GM23248 (cell line): ENCODE data around the gene COPS2. TPM values are rescaled to one million over a fixed set of nuclear protein-coding genes. Genes with fewer than 3 reads are reported as not detected.
"Not testable (repeated sequence)": the region's sequence is repeated elsewhere in the genome, so short reads cannot be mapped to it uniquely, and the experiment has no call there.

ENCODE experiments used
- DNase-seq: peaks from one replicate; pipeline ENCODE4 v3.0.0-alpha.2; 2015
- H2AFZ ChIP-seq: fragments of 200-600 bp; sonication (generic); 2 replicates; pipeline ENCODE4 v1.6.1; 2016; ENCODE audit warnings: antibody characterized with exemption
- H3F3A ChIP-seq: fragments of 200-600 bp; sonication (generic); 2 replicates; pipeline ENCODE4 v1.6.1; 2016; ENCODE audit warnings: mild to moderate bottlenecking, antibody characterized with exemption, mixed run types; ENCODE audit not compliant: insufficient read depth
- H3K27ac ChIP-seq: fragments of 200-600 bp; sonication (generic); 2 replicates; pipeline ENCODE4 v1.5.1; 2016; ENCODE audit warnings: mild to moderate bottlenecking
- H3K27me3 ChIP-seq: fragments of 200-600 bp; sonication (generic); replicated peaks from 2 replicates; pipeline ENCODE4 v1.6.1; 2016; ENCODE audit warnings: mild to moderate bottlenecking; ENCODE audit not compliant: insufficient read depth
- H3K36me3 ChIP-seq: fragments of 200-600 bp; sonication (generic); 2 replicates; pipeline ENCODE4 v1.6.1; 2016; ENCODE audit warnings: low read depth, mild to moderate bottlenecking
- H3K4me1 ChIP-seq: fragments of 200-600 bp; sonication (generic); 2 replicates; pipeline ENCODE4 v1.6.1; 2016; ENCODE audit warnings: mild to moderate bottlenecking; ENCODE audit not compliant: insufficient read depth
- H3K4me2 ChIP-seq: fragments of 200-600 bp; sonication (generic); one replicate; pipeline ENCODE4 v1.6.1; 2016; ENCODE audit warnings: mild to moderate bottlenecking; ENCODE audit not compliant: unreplicated experiment
- H3K4me3 ChIP-seq: fragments of 200-600 bp; sonication (generic); 2 replicates; pipeline ENCODE4 v1.5.1; 2016; ENCODE audit warnings: mild to moderate bottlenecking
- H3K79me2 ChIP-seq: fragments of 200-600 bp; sonication (generic); 2 replicates; pipeline ENCODE4 v1.6.1; 2016; ENCODE audit warnings: mild to moderate bottlenecking; ENCODE audit not compliant: insufficient read depth
- H3K9ac ChIP-seq: fragments of 200-600 bp; sonication (generic); 2 replicates; pipeline ENCODE4 v1.6.1; 2016; ENCODE audit warnings: mild to moderate bottlenecking
- H3K9me2 ChIP-seq: fragments of 200-600 bp; sonication (generic); 2 replicates; pipeline ENCODE4 v1.6.1; 2016; ENCODE audit warnings: mixed run types, mild to moderate bottlenecking, moderate library complexity; ENCODE audit not compliant: insufficient read depth
- H3K9me3 ChIP-seq: fragments of 200-600 bp; sonication (generic); one replicate; pipeline ENCODE4 v1.6.1; 2017; ENCODE audit warnings: low read depth
- H4K20me1 ChIP-seq: fragments of 200-600 bp; sonication (generic); 2 replicates; pipeline ENCODE4 v1.6.0; 2016; ENCODE audit not compliant: insufficient read depth
- EZH2 ChIP-seq: fragments of 200-600 bp; sonication (generic); IDR thresholded peaks from 2 replicates; pipeline ENCODE4 v1.6.1; 2018; ENCODE audit warnings: antibody characterized with exemption, mild to moderate bottlenecking; ENCODE audit not compliant: insufficient read depth, poor library complexity, severe bottlenecking
- EZH2phosphoT487 ChIP-seq: fragments of 200-600 bp; sonication (generic); IDR thresholded peaks from 2 replicates; pipeline ENCODE4 v1.6.1; 2018; ENCODE audit warnings: antibody characterized with exemption, moderate library complexity, mild to moderate bottlenecking, low read depth; ENCODE audit not compliant: insufficient read depth
- WGBS, 2 experiments: methylation state at CpG; one replicate each; pipeline ENCODE4 v1.1.6; 2015 to 2017; ENCODE audit warnings: low lambda C conversion rate in 2 of 2, low coverage in 1 of 2; ENCODE audit errors: missing lambda C conversion rate in 2 of 2; 5-methylcytosine and 5-hydroxymethylcytosine counted together
- in situ Hi-C: fragments of 300-500 bp; cut with MboI; formaldehyde crosslinking; loops from 2 replicates; pipeline ENCODE4 v1.15.0; 2020
- polyA plus RNA-seq: library from polyadenylated mRNA; unstranded; fragments of >200 nt; fragmentation: Nextera tagmentation; extraction: Ambion mirVana; gene quantifications from 2 replicates; pipeline ENCODE4 v1.2.1, GENCODE V29; 2016
- total RNA-seq: library from RNA; depleted of rRNA; stranded (reverse); fragments of >200 nt; shearing (Covaris generic); gene quantifications from 2 replicates; pipeline ENCODE4 v1.2.3, GENCODE V29; 2014

COPS2 gene
- total and polyA plus RNA-seq, 2 experiments from 2014 or later = 58.0 to 60.1 TPM

GRCh38 chr15:49179433-49180190 is 24.2 kb upstream of the COPS2 start:
- Histone ChIP-seq H3K27ac (no peak overlapping the region), H3K4me3 (no peak overlapping the region), H3K9me3 (no peaks in the 10 kb centered on the region), H3K36me3 (peaks cover 6% of the 10 kb centered on the region; the same call in 1 of the 2 replicates), H2AFZ (no peak overlapping the region), H3K79me2 (peaks cover 94% of the 10 kb centered on the region), H3K27me3 (no peaks in the 10 kb centered on the region), H3K4me2 (no peak overlapping the region), H4K20me1 (no peaks in the 10 kb centered on the region), H3K9me2 (no peaks in the 10 kb centered on the region), H3F3A (peaks cover 5% of the 10 kb centered on the region; the same call in 1 of the 2 replicates), H3K9ac (no peak overlapping the region), H3K4me1 (no peaks in the 10 kb centered on the region)
- TF ChIP-seq EZH2phosphoT487 (no peak), EZH2 (no peak)
- DNase-seq = no peak
- in situ Hi-C loops = no loop called here
- 86 to 100% methylated on average over 1 of the region's 1 CpG for WGBS, 2 experiments

GRCh38 chr15:49178497-49178896 is 23.1 kb upstream of the COPS2 start:
- H3K79me2 ChIP-seq = peaks cover 93% of the 10 kb centered on the region
- peaks cover 5% of the 10 kb centered on the region; the same call in 1 of the 2 replicates for H3F3A ChIP-seq
- H3K27ac ChIP-seq = no peak overlapping the region
- WGBS, 2 experiments = 94 to 95% methylated on average over 7 of the region's 7 CpGs
- no peak overlapping the region for H2AFZ ChIP-seq
- no peak for TF ChIP-seq EZH2
- no peak for TF ChIP-seq EZH2phosphoT487
- H3K36me3 ChIP-seq = peaks cover 6% of the 10 kb centered on the region; the same call in 1 of the 2 replicates
- H3K9me3 ChIP-seq = no peaks in the 10 kb centered on the region
- DNase-seq = no peak
- no peaks in the 10 kb centered on the region for H3K4me1 ChIP-seq
- no peak overlapping the region for H3K4me2 ChIP-seq
- no peak overlapping the region for H3K9ac ChIP-seq
- in situ Hi-C loops = no loop called here
- H3K9me2 ChIP-seq = no peaks in the 10 kb centered on the region
- H3K4me3 ChIP-seq = no peak overlapping the region
- no peaks in the 10 kb centered on the region for H4K20me1 ChIP-seq
- no peaks in the 10 kb centered on the region for H3K27me3 ChIP-seq

- WGBS, 2 experiments = 94 to 98% methylated on average over 6 of the region's 6 CpGs
- in situ Hi-C loops, H3K4me3 ChIP-seq, H3K27ac ChIP-seq, H3K9ac ChIP-seq, H3K36me3 ChIP-seq, H4K20me1 ChIP-seq, H3K4me2 ChIP-seq, H3K9me3 ChIP-seq, DNase-seq, H3K9me2 ChIP-seq, H2AFZ ChIP-seq, H3K27me3 ChIP-seq, H3F3A ChIP-seq: not testable (repeated sequence)
- Histone ChIP-seq H3K79me2 (peaks cover 95% of the 10 kb centered on the region), H3K4me1 (peaks cover 13% of the 10 kb centered on the region)
Observed at GRCh38 chr15:49175582-49176397, 20.4 kb upstream of the COPS2 start.

GRCh38 chr15:49174902-49175301 is 19.5 kb upstream of the COPS2 start:
- Histone ChIP-seq H4K20me1 (no peaks in the 10 kb centered on the region), H3K4me1 (peaks cover 15% of the 10 kb centered on the region), H3F3A (peaks cover 15% of the 10 kb centered on the region; the same call in 1 of the 2 replicates), H3K4me3 (no peak overlapping the region), H3K27me3 (no peaks in the 10 kb centered on the region), H3K36me3 (no peaks in the 10 kb centered on the region), H3K9me3 (no peaks in the 10 kb centered on the region), H3K27ac (no peak overlapping the region), H3K9me2 (no peaks in the 10 kb centered on the region), H2AFZ (no peak overlapping the region), H3K4me2 (no peak overlapping the region), H3K9ac (no peak overlapping the region), H3K79me2 (peaks cover 89% of the 10 kb centered on the region)
- no peak for TF ChIP-seq EZH2
- no peak for TF ChIP-seq EZH2phosphoT487
- WGBS, 2 experiments = 94 to 95% methylated on average over 3 of the region's 3 CpGs
- DNase-seq = no peak
- in situ Hi-C loops = no loop called here
